Measurements from ENCODE around the gene SLC15A5.
A peak's percentile ranks its signal among the peaks of the same experiment; 100 is the strongest.

Gene SLC15A5

DNA sequence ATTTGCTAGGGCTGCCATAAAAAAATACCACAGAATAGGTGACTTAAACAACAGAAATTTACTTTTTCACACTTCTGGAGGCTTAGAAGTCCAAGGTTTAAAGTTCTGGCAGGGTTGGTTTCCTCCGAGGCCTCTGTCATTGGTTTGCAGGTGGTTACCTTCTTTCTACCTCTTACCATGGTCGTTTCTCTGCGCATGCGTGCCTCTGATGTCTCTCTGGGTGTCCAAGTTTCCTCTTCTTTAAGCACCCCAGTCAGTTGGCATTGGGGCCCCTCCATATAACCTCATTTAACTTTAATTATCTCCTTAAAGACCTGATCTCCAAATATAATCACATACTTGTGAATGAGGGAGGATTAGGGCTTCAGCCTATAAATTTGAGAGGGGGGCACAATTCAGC lies 103.2 kb downstream of the SLC15A5 start:
- no peak for DNase-seq (ENCODE audit: low spot score)

DNA sequence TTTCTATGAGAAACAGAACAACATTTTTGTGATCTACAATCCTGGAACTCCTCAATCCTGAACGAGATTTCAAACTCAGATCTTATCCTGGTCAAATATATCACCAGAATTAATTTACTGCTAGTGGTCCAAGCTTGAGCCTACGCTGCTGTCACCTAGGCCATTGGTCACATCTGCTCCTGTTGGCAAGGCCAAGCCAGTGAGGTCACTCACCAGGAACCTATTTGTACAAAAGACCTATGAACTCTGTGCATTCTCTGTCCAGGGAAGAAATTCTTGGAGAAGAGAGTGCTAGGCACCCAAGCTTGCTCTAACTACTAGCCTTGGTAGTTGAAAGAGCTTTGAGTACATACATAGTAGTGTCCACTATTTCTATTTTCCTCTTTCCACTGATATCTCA lies 106.1 kb downstream of the SLC15A5 start:
- DNase-seq (ENCODE audit: low spot score), result no peak

DNA sequence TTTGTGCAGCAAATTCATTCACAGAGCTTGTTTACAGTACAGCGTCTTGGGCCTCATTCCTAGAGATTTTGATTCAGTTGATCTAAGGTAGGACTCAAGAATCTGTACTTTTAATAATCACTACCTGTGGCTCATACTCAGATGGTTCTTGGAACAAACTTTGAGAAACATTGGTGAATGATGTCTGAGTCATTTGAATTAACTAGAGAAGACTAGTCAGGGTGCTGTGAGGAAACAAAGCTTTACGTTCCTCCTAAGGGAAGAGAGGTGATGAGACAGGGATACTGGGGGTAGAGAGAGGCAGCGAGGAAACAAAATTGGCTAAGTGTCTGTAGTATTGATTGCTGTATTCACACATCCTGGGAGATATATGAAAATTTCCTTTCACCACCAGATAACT lies 109.4 kb downstream of the SLC15A5 start:
- no peak for DNase-seq (ENCODE audit: low spot score)

DNA sequence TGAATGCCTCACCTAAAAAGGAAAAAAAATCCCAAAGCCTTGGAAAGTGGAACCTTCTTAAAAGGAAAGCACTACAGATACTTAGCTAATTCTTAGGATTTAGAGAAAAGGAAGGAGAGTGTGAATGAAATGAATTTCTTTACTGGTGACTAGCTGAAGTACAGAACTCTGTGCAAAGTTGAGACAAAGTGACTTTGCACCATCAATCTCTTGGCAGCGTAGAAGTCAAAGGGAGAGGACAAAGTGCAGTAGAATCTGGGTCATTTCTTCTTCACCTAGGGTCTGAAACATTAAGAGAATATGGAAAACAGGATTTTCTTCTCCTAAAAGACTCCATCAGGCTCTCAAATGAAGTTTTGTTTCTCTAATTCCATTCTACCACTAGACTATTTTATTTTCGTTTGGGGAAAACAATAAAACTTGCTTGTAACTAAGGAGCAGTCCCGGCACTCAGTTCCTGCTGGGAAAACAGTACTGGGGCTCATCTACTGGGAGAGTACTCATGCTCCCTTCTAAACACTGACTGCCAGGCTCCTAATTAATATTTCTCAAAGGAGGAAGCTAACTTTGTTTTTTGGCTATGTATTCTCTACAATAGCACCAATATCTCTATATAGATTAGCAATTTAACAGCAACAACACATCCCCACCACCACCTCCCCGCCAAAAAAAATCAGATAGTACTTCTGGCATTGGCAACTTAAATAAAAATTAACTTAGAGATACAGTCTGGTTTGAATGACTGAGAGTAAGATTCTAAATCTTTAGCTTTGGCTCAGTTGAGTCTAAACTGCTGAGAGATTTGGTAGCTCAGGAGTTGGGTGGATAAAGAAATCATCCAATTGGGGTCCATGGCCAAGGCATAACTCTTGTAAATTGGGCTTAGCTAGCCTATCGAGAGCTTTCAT lies 110.7 kb downstream of the SLC15A5 start:
- no peak for DNase-seq (ENCODE audit: low spot score)

DNA sequence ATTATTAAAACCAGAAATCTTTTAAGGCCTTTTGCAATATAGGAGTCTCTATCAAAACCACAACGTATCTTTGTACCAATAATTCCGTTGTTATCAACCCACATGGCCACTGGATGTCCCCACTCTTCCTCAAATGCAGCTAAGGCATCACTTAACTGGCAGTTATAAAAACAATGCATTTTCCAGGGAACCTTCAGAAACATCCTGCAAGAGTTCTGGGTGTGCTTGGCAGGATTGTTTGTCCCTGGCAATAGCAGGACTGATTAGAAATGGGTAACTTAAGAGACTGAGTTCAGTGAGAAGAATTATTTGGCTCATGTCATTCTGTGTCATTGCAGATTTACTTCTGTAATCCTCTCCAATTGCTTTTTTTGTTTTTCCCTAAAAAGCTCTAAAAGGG lies 112.0 kb downstream of the SLC15A5 start:
- DNase-seq (ENCODE audit: low spot score), result peak; percentile 40

DNA sequence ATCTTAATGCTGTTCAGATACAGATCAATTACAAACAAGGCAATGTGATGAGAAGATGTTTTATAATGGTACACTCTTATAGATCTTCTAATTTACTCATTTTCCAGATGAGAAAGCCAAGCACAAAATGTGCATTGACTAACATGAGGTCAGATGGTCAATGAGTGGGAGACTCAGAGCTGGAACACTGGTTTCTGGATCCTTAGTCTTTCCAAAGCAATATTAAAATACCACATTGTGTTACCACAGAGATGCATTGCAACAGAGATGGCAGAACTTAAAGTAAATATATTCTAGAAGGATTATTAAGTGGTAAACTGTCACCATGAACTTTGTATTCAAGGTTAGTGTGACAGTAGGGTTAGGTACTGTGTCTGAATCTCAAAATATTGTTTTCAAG lies 113.6 kb downstream of the SLC15A5 start:
- DNase-seq (ENCODE audit: low spot score), result no peak

DNA sequence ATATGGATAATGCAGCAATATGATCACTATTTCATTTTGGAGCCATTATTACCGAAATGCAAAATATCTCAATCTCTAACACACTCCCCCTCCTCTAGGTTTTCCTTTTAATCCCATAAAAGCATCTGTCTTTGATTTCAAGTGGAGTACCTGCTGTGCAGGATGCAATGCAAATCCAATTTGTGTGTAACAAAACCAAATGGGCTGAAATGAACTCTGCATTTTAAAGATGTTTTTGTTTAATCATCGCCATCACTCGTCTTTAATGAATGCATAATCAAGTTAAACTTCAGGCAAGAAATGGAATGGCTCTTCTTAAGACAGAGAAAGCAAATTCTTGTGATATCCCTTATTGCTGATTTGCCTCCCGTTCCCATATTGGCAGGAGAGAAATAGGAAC lies 114.3 kb downstream of the SLC15A5 start:
- DNase-seq (ENCODE audit: low spot score), result no peak

DNA sequence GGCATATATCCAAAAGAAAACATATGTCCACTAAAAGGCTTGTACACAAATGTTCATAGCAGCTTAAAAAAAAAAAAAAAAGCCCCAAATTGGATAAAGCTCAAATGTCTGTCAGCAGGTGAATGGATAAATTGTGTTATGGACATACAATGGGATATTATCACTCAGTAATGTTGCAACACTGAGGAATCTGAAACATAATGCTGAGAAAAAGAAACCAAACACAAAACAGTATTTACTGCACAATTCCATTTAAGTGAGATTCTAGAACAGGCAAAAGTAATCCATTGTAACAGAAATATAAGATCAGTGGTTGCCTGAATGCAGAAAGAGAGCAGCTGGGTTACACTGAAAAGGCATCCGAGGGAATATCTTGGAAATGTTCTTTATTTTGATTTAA lies 117.9 kb downstream of the SLC15A5 start:
- DNase-seq (ENCODE audit: low spot score), result no peak

DNA sequence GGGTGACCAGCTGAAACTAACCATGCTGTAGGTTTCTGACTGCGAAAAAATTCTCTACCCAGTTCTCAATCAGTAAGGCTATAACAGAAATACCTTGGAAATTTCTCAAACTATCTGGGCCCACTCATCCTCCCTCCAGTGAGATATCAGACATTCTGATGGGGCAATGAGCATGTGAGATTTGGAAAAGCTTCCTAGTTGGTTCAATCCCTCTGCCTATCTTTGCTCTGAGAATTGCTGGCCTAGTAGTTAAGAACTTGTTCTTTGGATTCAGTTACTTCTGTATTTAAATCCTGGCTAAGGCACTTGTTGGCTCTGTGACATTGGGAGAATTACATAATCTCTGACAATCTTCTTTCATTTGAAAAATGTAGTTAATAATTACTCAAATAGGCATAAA lies 119.4 kb downstream of the SLC15A5 start:
- DNase-seq (ENCODE audit: low spot score), result no peak

DNA sequence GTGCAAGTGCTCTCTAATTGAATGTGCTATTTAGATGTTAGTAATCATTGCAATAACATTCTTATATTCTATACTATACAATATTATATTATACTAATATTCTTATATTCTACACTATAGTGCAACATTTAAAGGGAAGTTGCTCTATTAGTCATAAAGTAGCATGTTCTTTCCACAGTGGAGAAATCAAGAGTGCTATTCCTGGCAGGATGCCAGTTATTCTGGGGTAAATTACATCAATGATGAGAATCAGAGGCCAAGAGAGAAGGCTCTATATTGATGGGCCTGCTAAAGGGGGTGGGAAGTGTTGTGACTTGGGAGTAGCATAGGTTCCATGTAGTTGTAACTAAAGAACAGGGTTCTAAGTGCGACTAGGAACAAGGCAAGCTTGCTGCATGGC lies 121.5 kb downstream of the SLC15A5 start:
- DNase-seq (ENCODE audit: low spot score), result no peak

DNA sequence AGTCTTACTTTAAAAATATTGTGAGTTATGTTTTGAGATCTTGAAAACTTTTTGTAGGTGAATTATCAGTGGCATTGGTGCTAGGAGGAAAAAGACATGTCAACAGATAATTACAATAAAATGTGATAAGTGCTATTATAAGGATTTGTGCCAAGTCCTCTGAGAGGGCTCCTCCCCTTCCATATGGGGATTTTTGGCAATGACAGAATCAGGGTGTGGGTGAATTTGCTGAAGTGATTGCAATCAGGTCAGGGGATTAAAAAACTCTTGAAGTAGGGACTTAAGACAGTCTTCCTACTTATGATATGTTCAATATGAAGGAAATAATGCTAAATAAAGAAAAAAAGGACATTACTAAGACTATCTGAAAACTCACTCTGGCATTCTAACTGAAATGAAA lies 122.5 kb downstream of the SLC15A5 start:
- no peak for DNase-seq (ENCODE audit: low spot score)

DNA sequence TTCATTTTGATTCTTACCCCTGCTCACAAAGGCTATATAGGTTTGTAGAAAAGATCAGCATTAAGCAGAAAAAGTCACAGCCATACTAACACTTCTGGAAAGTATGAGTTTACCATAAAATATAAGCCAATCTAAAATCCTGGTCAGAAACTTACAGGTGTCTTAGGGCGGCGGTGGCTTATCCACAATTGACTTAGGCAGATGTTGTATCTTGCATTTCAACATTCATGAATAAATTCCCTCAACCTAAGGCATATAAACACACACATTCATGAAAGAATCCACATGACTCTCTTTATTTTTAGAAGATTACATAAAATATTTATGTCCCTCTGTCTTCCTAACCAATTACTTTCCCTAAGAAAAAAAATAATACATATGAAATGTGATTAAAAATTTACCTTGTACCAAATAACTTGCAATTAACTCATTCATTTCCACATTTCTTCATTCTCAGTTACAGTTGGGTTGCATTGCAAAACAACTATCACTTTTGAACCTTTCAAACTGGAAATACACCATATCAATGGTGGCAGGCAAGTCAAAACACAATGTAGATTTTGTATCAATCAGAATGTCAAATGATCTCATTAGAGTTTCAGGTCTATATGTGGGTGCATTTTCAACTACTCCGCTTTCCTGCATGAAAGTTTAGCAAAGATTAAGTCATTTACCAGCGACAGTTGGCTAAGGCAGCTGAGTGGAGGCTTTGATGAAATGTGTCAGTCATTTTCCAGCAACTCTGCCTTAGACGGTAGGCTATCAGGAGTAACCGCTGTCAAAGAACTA lies 124.4 kb downstream of the SLC15A5 start:
- no peak for DNase-seq (ENCODE audit: low spot score)

DNA sequence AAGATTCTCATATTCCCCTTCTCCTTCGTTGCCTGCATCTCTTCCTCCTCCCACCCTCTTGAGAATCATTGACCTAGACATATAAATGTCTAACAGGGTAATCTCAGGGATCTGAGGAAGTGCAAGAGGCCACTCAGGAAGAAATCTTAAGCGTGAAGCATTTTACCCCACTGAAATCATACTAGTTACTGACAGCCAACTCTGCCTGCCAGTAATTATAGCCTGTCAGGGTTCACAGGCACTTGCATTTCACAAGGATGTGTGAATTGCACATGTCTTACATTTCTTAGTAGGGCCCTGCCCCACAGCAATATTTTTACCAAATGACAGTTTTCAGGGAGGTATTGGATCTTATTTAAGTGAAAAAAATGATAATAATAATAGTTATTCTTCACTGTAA lies 127.2 kb downstream of the SLC15A5 start:
- DNase-seq (ENCODE audit: low spot score), result no peak

DNA sequence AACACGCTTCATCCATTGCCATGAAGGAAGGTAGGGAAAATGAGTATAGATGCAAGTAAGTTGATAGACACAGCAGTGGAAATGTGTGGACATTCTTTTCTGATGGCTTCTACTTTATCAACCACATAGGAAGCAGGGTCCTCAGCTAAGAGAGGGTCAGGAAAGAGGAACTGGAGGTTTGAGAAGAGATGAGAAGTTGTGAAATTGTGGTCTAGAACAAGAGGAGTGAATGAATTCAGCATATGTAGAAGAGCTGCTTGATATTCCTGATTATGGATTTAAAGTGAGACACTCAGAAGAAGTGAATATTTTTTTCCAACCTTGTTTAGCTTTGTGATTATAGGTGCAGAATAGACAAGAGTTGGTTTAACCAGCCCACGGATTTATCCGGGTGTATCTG lies 128.5 kb downstream of the SLC15A5 start:
- no peak for DNase-seq (ENCODE audit: low spot score)

Measured in COLO829 (cell line).